NCI-H510A treated with DMSO at 0.1 percent for 48 hours (cell line): Measurements from ENCODE around the gene PFN1.
"Not testable (repeated sequence)": the region's sequence is repeated elsewhere in the genome, so short reads cannot be mapped to it uniquely, and the experiment has no call there.

Source experiments
- DNase-seq: peaks from one replicate; lab custom pipeline; 2025; lab: John Stamatoyannopoulos, UW

PFN1 gene

DNA sequence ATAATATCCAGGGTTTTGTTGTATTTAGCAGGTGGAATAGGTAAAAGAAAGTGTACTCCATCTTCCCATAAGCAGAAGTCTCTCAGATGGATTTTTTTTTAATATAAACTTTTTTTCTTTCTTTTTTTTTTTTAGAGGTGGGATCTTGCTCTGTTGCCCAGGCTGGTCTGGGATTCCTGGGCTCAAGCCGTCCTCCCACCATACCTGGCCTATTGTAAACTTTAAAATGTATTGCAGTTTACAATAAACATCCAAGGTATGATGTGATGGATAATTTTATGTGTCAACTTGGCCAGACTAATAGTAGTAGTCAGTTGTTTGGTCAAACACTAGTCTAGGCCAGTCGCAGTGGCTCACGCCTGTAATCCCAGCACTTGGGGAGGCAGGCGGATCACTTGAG lies 27.0 kb downstream of the PFN1 start:
- no peak for DNase-seq

DNA sequence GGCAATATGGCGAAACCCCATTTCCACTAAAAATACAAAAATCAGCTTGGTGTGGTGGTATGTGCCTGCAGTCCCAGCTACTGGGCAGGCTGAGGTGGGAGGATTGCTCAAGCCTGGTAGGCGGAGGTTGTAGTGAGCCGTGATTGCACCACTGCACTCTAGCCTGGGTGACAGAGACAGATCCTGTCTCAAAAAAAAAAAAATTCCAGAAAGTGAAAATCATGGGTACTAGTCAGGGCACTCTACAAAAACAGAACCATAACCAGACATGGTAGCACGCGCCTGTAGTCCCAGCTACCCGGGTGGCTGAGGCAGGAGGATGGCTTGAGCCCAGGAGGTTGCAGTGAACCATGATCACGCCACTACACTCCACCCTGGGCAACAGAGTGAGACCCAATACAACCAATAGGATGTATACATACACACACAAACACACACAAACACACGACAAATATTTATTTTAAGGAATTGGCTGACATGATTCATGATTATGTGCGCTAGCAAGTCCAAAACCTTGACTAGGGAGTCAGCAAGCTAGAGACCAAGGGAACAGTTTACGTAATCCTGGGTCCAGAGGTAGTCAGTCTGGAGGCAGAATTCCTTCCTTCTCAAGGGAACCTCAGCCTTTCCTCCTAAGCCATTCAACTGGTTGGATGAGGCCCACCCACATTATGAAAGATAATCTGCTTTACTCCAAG lies 27.8 kb downstream of the PFN1 start:
- no peak for DNase-seq

DNA sequence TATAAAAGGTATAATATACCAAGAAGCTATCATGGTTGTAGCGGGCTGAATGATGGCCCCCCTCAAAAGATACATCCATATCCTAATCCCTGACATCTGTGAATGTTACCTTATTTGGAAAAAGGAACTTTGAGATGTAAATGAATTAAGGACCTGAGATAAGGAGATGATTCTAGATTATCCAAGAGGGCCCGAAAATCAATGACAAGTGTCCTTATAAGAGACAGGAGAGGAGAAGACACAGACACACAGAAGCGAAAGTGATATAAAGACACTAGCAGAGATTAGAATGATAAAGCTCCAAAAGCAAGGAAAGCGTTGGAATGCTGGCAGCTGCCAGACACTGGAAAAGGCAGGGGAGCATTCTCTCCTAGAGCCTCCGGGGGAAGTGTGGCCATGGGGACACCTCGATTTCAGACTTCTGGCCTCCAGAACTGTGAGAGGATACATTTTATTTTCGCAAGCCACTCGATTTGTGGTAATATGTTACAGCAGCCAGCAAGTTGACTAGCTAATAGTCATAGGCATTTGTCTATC lies 28.8 kb downstream of the PFN1 start:
- no peak for DNase-seq

DNA sequence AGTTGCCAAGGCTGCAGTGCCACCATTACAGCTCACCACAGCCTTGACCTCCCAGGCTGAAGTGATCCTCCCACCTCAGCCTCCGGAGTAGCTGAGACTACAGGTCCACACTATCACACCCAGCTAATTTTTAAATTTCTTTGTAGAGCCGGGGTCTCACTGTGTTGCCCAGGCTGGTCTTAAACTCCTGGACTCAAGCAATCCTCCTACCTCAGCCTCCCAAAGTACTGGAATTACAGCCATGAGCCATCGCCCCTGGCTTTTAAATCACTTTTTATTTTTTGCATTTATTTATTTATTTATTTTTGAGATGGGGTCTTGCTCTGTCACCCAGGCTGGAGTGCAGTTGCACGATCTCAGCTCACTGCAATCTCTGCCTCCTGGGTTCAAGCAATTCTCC lies 33.8 kb downstream of the PFN1 start:
- DNase-seq = not testable (repeated sequence)

DNA sequence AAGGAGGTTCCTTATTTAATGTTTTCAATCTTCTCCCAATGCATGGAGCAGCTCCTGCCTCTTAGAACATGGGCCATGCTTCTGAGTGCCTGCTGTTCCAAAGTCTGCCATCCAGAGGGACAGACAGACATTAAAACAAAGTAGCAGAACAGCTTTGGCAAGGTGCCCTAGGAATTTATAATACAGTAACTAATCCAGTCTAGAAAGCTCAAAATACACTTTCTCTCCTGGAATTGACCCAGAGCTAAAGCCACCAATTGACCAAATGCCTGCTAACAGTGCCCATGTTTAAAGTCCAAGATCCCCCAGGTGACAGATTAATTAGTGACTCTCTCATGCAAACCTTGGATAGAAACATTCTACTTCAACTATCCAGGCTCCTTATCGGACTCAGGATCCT lies 34.3 kb downstream of the PFN1 start:
- no peak for DNase-seq

DNA sequence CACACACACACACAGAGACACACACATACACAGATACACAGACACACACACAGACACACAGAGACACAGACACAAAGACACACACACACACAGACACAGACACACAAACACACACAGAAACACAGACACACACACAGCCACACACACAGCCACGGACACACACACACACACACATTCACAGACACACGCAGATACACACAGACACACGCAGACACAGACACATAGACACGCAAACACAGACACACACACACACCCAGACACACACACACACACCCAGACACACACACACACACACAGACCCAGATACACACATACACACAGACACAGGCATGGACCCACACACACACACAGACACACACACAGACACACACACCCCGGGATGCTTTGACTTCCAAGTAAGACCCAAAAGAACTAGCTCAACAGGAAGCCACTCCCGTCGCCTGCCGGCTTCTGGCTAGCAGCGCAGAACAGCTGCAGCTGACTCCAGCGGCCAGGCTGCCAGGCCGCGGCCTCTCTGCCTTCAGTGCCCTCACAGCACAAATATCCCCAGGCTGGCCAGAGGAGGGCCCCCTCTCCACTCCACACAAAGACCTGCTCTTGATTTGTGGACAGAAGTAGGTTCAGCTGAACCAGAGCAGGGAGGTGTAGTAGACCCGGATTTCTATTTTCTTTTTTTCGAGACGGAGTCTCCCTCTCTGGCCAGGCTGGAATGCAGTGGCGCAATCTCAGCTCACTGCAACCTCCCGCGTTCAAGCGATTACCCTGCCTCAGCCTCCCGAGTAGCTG lies 39.4 kb downstream of the PFN1 start:
- peak; percentile 71 for DNase-seq

DNA sequence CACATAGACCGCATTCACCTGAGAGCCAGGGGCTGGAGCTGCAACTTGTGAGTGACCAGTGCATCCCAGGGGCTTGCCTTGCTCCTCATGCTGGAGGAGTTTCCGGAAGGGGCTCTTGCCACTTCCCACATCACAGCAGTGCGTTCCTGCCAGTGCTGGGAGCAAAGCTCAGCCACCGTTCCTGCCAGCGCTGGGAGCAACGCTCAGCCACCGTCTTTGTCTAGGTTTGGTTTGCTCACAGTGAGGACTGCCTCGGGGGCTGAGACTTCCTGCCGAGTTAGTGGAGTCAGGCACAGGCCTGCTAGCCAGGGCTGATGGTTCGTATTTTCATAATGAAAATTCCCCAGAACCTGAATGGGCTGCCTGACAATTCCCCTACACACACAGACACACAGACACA lies 40.0 kb downstream of the PFN1 start:
- DNase-seq = no peak

DNA sequence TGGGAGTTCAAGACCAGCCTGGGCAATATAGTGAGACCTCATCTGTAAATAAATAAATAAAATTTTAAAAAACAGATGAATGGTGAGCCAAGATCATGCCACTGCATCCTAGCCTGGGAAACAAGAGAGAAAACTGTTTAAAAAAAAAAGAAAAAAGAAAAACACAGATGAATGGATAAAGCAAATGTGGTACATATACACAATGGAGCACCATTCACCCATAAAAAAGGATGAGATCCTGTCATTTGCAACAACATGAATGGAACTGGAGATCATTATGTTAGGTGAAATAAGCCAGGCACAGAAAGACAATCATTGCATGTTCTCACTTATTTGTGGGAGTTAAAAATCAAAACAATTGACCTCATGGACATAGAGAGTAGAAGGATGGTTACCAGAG lies 41.7 kb downstream of the PFN1 start:
- DNase-seq = not testable (repeated sequence)

DNA sequence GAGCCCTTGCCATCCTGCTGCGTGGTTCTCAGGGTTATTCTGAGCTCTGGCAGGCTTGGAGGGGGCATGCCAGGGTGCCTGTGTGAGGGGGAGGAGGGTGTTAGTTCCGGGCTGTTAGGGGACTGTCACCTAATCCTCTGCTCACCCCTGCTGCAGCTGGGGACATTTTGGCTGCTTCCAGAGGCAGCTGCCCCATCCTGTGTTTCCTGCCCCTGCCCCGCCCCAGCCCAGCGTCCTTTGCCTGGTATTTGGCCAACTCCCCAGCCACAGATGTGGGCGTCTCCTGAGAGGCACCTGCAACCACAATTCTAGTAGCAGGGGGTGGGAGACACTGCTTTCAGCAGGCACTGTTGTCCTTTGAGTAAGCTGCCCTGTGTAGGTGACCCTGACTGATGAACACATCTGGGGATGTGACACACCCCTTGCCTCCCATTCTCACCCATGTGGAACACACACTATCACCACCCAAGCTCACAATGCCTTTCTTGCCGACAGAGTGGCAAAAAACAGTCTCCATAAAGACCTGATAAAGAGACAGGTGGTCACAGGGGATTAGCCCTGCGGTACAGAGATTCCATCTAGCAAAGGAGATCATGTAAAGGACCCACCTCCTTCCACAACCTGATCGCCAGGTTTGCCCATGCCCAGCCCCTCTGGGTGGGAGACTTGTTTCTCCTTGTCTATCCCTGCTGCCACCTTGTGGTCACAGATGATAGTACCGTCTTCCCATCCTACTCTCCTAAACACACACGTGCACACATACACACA lies 45.1 kb downstream of the PFN1 start, which contains the start of gene CHRNE:
TSS of gene CHRNE (minus strand) at position 48 of the 768 bp plus-strand sequence. CDS start at position 13, 35 bp downstream.
- DNase-seq = peak; percentile 90

DNA sequence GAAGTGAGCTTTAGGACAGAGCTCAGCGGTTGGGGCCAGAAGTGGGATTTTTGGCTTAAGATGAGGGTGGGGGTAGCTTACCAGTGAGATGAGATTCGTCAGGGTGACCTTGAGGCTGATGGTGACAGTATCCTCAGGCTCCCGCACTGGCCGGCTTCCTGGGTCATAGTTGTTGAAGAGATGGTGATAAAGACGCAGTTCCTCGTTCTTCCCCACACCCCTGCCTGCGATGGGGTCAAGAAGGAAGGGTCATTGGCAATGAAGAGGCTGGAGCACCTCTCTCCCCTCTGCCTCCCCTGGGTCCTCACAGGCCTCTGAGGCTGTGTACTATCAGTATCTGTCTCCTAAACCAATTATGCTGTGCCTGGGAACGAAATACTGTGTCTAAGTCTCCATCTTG lies 45.8 kb downstream of the PFN1 start:
- no peak for DNase-seq

DNA sequence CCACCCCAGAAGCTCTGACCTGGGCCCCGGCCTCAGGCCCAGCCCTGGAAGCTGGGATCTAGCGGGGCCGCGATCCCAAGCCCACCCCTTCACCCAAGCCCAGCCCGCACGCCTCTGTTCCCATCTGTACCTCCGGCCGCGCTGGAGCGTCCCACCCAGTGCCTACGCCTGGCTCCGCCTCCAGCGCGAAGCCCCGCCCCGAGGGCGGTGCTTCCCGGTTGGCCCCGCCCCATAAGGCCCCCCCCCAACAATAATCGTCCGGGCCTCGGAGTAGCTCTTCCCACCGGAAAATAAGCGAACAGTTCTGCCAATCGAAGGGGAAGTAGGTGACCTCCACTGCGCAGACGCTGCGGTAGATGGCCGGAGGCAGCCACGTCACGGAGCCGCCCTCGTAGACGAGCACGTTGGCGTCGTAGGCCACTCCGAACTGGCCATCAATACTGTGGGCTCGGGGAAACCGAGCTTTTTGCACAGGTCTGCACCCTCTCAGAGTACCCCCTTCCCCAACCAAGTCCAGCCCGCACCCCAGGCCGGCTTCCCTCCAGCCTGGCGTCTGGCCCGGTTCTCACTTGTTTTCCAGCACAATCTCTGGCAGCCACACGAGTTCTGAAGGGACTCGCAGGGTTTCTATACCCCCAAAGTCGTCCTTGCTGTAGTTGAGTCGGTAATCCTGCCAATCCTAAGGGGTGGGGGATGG lies 46.5 kb downstream of the PFN1 start:
- DNase-seq = no peak

DNA sequence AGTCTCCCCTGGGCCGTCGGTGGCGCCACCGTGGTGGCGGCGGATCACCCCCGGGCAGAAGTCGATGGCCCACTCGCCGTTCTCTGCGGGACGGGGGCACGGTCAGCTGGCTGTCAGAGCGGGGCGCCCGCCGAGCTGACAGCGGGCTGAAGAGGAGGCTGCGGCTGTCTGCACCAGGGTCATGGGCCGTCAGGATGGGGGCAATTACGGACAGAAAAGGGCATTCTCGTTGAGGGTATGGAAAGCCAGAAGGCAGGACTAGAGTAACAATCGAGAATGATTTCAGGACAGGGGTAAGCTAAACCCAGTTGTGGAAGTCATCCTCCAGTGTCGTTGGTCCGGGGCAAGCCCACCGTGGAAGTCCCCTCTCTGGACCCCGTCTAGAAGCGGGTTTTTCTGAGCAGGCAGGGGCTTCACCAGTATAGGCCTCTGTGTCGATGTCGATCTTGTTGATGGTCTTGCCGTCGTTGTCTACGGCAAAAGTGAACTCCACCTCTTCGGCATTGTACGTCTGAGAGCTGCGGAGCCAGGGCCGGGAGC lies 47.2 kb downstream of the PFN1 start:
- DNase-seq = no peak

DNA sequence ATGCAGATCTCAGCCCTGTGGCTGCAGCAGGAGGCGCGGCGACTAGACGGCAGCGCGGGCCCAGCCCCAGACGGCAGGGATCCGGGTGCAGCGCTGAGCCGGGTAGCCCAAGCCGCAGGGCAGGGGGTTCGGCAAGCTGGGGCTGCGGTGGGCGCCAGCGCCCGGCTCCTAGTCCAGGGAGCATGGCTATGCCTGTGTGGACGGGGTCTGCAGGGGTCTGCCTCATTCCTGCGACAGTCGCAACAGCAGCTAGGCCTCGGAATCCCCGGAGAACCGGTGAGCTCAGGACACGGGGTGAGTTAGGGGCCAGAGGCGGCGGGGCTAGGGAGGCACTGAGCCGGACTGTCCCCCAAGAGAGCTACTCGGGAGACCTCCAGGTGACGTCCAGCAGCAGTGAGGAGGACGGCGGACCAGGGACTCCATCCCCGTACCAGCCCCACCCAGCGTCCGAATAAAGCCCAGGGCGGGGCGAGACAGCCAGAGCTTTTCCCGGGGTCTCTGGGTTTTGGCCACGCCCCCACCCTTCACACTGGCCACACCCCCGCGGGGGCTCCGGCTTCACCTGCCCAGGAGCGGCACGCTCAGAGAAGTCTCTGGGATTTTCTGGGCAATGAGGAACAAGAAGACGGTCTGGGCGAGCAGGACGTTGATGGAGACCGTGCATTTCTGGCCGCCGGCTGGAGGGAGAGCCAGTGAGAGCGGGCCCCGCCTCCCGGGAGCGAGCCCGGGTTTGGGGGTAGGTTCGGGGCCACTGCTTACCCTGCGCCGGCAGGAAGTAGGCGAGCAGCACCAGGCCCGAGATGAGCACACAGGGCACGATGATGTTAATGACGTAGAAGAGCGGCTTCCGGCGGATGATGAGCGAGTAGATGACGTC lies 47.9 kb downstream of the PFN1 start:
- no peak for DNase-seq

DNA sequence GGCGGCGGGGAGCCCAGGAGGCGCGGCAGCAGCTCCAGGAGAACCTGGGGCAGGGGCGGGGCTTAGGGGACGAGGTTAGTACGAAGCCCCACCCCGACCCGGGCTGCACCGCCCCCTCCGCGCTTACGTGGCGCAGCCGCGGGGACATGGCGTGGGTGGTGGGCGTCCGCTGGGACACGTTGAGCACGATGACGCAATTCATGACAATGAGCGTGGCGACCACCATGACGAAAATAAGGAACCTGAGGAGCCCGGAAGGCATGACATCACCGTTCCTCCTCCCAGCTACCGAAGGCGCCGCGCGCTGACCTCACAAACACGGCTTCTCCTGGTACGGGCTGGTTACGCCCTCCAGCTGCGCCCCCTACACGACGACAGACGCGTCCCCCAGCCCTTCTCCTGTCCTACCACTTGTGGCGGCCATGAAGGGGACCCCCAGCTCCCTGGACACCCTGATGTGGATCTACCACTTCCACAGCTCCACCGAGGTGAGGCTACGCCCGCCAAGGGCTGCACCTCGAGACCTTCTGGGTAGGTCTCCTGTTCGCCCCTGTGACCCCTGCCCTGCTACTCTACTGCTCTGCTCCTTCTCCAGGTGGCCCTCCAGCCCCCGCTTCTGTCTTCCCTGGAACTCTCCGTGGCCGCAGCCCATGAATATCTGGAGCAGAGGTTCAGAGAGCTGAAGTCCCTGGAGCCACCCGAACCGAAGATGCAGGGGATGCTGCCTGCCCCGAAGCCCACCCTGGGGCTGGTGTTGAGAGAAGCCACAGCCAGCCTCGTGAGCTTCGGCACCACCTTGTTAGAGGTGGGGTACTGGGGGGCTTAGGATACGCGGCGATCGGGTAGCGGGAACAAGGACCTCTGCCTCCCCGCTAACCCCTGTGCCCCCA lies 48.7 kb downstream of the PFN1 start, which contains the start of gene C17orf107:
TSS of gene C17orf107 (plus strand) at position 196 of the 890 bp plus-strand sequence. CDS start at position 423, 227 bp downstream.
- peak; percentile 50 for DNase-seq

DNA sequence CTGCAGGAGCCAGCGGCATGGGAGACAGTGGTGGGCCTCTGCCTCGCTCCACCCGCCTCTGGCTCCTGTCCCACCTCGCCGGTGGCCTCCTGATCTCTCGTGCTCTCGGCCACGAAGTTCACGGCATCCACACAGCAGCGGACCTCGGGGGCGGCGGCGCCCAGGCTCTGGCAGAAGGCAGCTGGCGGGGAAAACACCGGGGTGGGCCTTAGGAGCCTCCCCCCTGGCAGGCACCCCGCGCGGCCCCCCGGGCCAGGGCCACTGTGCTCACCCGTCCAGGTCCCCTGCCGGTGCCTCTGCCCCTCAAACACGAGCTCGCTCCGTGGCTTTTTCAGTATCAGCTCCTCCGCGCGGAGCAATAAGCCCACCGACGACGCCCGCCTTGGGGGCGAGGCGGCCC lies 49.4 kb downstream of the PFN1 start:
- DNase-seq = no peak

DNA sequence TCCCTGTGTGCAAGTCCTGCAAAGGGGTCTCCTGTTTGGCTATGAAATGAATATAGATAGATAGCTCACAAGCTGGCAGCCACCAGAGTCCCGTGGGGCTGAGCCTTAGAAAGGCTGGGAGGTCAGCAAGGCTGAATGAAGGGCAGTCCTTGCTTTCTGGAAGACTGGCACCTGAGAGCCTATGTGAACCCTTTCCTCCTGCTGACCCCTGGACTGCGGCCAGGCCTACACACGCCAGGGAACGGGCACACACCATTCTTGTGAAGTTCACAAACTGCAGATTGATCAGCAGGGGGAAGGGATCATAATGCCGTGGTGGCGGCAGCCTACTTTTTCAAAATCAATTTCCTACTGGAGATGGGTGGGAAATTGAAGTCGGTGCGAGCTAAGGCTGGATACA lies 50.0 kb downstream of the PFN1 start:
- no peak for DNase-seq

DNA sequence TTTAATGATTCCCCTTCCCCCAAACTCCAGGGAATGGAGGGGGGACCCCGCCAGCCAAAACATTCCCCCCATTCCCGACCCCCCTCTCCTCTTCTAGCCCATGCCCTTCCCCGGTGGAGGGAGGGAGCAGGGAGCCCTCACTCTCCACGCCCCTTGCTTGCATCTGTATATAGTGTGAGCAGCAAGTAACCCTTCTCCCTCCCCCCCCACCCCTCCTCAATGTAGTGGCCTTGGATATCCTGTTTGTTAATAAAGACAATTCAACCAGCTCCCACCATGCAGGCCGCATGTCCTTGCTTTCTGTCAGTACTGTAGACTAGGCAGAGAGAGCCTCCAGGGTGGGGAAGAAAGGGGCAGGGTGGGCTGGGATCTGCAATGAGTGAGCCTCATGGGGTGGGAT lies 50.5 kb downstream of the PFN1 start:
- no peak for DNase-seq

DNA sequence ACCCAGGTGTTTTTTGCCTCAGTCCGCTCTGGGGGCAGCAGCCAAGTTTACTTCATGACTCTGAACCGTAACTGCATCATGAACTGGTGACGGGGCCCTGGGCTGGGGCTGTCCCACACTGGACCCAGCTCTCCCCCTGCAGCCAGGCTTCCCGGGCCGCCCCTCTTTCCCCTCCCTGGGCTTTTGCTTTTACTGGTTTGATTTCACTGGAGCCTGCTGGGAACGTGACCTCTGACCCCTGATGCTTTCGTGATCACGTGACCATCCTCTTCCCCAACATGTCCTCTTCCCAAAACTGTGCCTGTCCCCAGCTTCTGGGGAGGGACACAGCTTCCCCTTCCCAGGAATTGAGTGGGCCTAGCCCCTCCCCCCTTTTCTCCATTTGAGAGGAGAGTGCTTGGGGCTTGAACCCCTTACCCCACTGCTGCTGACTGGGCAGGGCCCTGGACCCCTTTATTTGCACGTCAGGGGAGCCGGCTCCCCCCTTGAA lies 51.1 kb downstream of the PFN1 start:
- DNase-seq = no peak
